IMR-90 (cell line): ENCODE results near the gene CELSR1. TPM values are rescaled to one million over a fixed set of nuclear protein-coding genes. Genes with fewer than 3 reads are reported as not detected.

Experiments used
- ATAC-seq: fragments of 200-7000 bp; cut with Tn5 transposase; 2 replicates; pipeline ENCODE4 v1.9.1; 2020; ENCODE audit warnings: low read depth, mild to moderate bottlenecking, moderate library complexity
- BruUV-seq: library from RNA; stranded (reverse); fragments of 400-500 nt; replicated peaks from 2 replicates; lab custom pipeline; 2021; lab: Mats Ljungman, UMichigan
- CTCF ChIA-PET: fragments of 300-600 bp; formaldehyde crosslinking; extraction: SDS; loops from one replicate; lab custom pipeline; 2021; ENCODE audit warnings: antibody characterized with exemption; lab: Yijun Ruan, JAX
- POLR2A ChIA-PET: fragments of 300-600 bp; sonication (Branson Sonifier 250); formaldehyde crosslinking; loops from one replicate; lab custom pipeline; 2022; ENCODE audit warnings: antibody characterized with exemption; ENCODE audit not compliant: unreplicated experiment; lab: Charles Lee
- DNase-seq: peaks from one replicate; pipeline ENCODE4 v3.0.0; 2013
- H2AFZ ChIP-seq: replicated peaks from 2 replicates; pipeline ENCODE3; 2013; ENCODE audit warnings: low read length, mild to moderate bottlenecking; ENCODE audit not compliant: poor library complexity
- H2AK5ac ChIP-seq: 2 replicates; pipeline ENCODE4 v1.6.1; 2013; ENCODE audit warnings: low read depth, low read length, inconsistent platforms
- H2AK9ac ChIP-seq: replicated peaks from 2 replicates; pipeline ENCODE3; 2013; ENCODE audit warnings: mild to moderate bottlenecking, low read depth, low read length, moderate library complexity; ENCODE audit not compliant: poor library complexity
- H2BK120ac ChIP-seq: 2 replicates; pipeline ENCODE4 v1.6.1; 2013; ENCODE audit warnings: low read depth, low read length, inconsistent platforms
- H2BK15ac ChIP-seq: 3 replicates; pipeline ENCODE4 v1.6.1; 2013; ENCODE audit warnings: low read depth, low read length, inconsistent platforms
- H2BK20ac ChIP-seq: 2 replicates; pipeline ENCODE4 v1.6.1; 2013; ENCODE audit warnings: low read depth, mild to moderate bottlenecking, inconsistent platforms, low read length, moderate library complexity
- H2BK5ac ChIP-seq: 2 replicates; pipeline ENCODE4 v1.6.1; 2013; ENCODE audit warnings: mild to moderate bottlenecking, low read depth, low read length, inconsistent platforms; ENCODE audit not compliant: poor library complexity, severe bottlenecking
- H3K14ac ChIP-seq: replicated peaks from 2 replicates; pipeline ENCODE4 v1.6.1; 2013; ENCODE audit warnings: low read depth, low read length, inconsistent platforms
- H3K18ac ChIP-seq: 2 replicates; pipeline ENCODE4 v1.6.1; 2013; ENCODE audit warnings: low read depth, low read length, control low read depth
- H3K23ac ChIP-seq: 2 replicates; pipeline ENCODE4 v1.6.1; 2013; ENCODE audit warnings: low read depth, low read length, inconsistent platforms
- H3K27ac ChIP-seq: 2 replicates; pipeline ENCODE4 v1.5.1; 2013; ENCODE audit warnings: mild to moderate bottlenecking, control low read depth, low read length; ENCODE audit not compliant: insufficient read depth
- H3K27me3 ChIP-seq: 2 replicates; pipeline ENCODE4 v1.6.1; 2013; ENCODE audit warnings: low read length; ENCODE audit not compliant: control insufficient read depth, insufficient read depth
- H3K36me3 ChIP-seq: 2 replicates; pipeline ENCODE4 v1.6.1; 2013; ENCODE audit warnings: low read length, mixed read lengths; ENCODE audit not compliant: control insufficient read depth, insufficient read depth
- H3K4ac ChIP-seq: 2 replicates; pipeline ENCODE4 v1.6.1; 2013; ENCODE audit warnings: low read depth, low read length, inconsistent platforms
- H3K4me1 ChIP-seq: 2 replicates; pipeline ENCODE4 v1.6.1; 2013; ENCODE audit warnings: low read length, mixed read lengths; ENCODE audit not compliant: control insufficient read depth, insufficient read depth
- H3K4me2 ChIP-seq: 2 replicates; pipeline ENCODE4 v1.6.1; 2013; ENCODE audit warnings: low read depth, mild to moderate bottlenecking, control low read depth, low read length, moderate library complexity
- H3K4me3 ChIP-seq: 2 replicates; pipeline ENCODE4 v1.5.1; 2013; ENCODE audit warnings: low read depth, mild to moderate bottlenecking, control low read depth, low read length, moderate library complexity; ENCODE audit not compliant: insufficient read depth
- H3K56ac ChIP-seq: 2 replicates; pipeline ENCODE4 v1.6.1; 2013; ENCODE audit warnings: low read length, inconsistent platforms; ENCODE audit not compliant: insufficient read depth; ENCODE audit errors: extremely low read depth
- H3K79me1 ChIP-seq, 2 experiments: 2 replicates each; pipeline ENCODE4 v1.6.1; 2013; ENCODE audit warnings: low read length in 2 of 2, inconsistent platforms in 1 of 2, low read depth in 1 of 2
- H3K9ac ChIP-seq: 2 replicates; pipeline ENCODE4 v1.6.1; 2013; ENCODE audit warnings: low read depth, low read length, control low read depth
- H3K9me1 ChIP-seq: 2 replicates; pipeline ENCODE4 v1.6.1; 2013; ENCODE audit warnings: low read length, inconsistent platforms; ENCODE audit not compliant: insufficient read depth
- H3K9me3 ChIP-seq: 2 replicates; pipeline ENCODE4 v1.6.1; 2013; ENCODE audit warnings: low read length; ENCODE audit not compliant: control insufficient read depth, insufficient read depth
- H4K20me1 ChIP-seq: 2 replicates; pipeline ENCODE4 v1.6.1; 2013; ENCODE audit warnings: low read length, inconsistent platforms; ENCODE audit not compliant: insufficient read depth
- H4K5ac ChIP-seq: 2 replicates; pipeline ENCODE4 v1.6.1; 2013; ENCODE audit warnings: mild to moderate bottlenecking, low read depth, low read length, control low read depth
- H4K8ac ChIP-seq, 2 experiments: 2 replicates each; pipeline ENCODE4 v1.6.1; 2013; ENCODE audit warnings: low read depth in 2 of 2, low read length in 2 of 2, control low read depth in 1 of 2, inconsistent platforms in 1 of 2
- H4K91ac ChIP-seq: 2 replicates; pipeline ENCODE4 v1.6.1; 2013; ENCODE audit warnings: low read depth, low read length, inconsistent platforms; ENCODE audit not compliant: insufficient read depth
- BHLHE40 ChIP-seq: fragments of 150-350 bp; IDR thresholded peaks from 2 replicates; pipeline ENCODE4 v1.6.1; 2016; ENCODE audit warnings: mild to moderate bottlenecking, low read depth, low read length
- CEBPB ChIP-seq: IDR thresholded peaks from 2 replicates; pipeline ENCODE4 v1.6.1; 2012; ENCODE audit warnings: low read depth, low read length, improper control_type of control experiment
- CHD1 ChIP-seq: IDR thresholded peaks from 2 replicates; pipeline ENCODE4 v1.6.1; 2012; ENCODE audit warnings: low read depth, low read length, improper control_type of control experiment
- MAFK ChIP-seq: IDR thresholded peaks from 2 replicates; pipeline ENCODE4 v1.6.1; 2012; ENCODE audit warnings: low read depth, low read length, improper control_type of control experiment
- MAZ ChIP-seq: IDR thresholded peaks from 2 replicates; pipeline ENCODE4 v1.6.1; 2012; ENCODE audit warnings: low read depth, mild to moderate bottlenecking, low read length, improper control_type of control experiment, moderate library complexity, borderline replicate concordance
- MXI1 ChIP-seq: IDR thresholded peaks from 2 replicates; pipeline ENCODE4 v1.6.1; 2012; ENCODE audit warnings: low read depth, mild to moderate bottlenecking, low read length, moderate library complexity, borderline replicate concordance
- NFE2L2 ChIP-seq: fragments of 150-350 bp; IDR thresholded peaks from 2 replicates; pipeline ENCODE4 v1.6.1; 2016; ENCODE audit warnings: low read depth, mild to moderate bottlenecking, low read length
- POLR2A ChIP-seq: IDR thresholded peaks from 2 replicates; pipeline ENCODE4 v1.6.1; 2012; ENCODE audit warnings: mild to moderate bottlenecking, low read depth, low read length
- RAD21 ChIP-seq: IDR thresholded peaks from 2 replicates; pipeline ENCODE4 v1.6.1; 2012; ENCODE audit warnings: low read length, improper control_type of control experiment
- RCOR1 ChIP-seq: IDR thresholded peaks from 2 replicates; pipeline ENCODE4 v1.6.1; 2012; ENCODE audit warnings: mild to moderate bottlenecking, low read length, improper control_type of control experiment; ENCODE audit not compliant: insufficient replicate concordance
- SMC3 ChIP-seq: fragments of 150-350 bp; IDR thresholded peaks from 2 replicates; pipeline ENCODE4 v1.6.1; 2016; ENCODE audit warnings: low read depth, mild to moderate bottlenecking, antibody characterized with exemption, low read length, moderate library complexity
- WGBS, 2 experiments: methylation state at CpG; one replicate each; pipeline versions ENCODE4 v1.1.5 to v1.1.7; 2013; ENCODE audit warnings: missing lambda C conversion rate in 2 of 2; ENCODE audit not compliant: insufficient read length in 1 of 2; ENCODE audit errors: extremely low coverage in 2 of 2; 5-methylcytosine and 5-hydroxymethylcytosine counted together
- dilution Hi-C: fragments of 300-500 bp; cut with HindIII; formaldehyde crosslinking; loops from one replicate; pipeline ENCODE4 v1.14.3; 2018; ENCODE audit warnings: low sequenced_read_pairs; ENCODE audit not compliant: unreplicated experiment
- in situ Hi-C: fragments of 300-500 bp; cut with MboI; formaldehyde crosslinking; loops from 3 replicates; pipeline ENCODE4 v1.14.3; 2019; ENCODE audit warnings: low sequenced_read_pairs, inconsistent platforms, mixed read lengths
- intact Hi-C: fragments of 100-400 bp; cut with micrococcal nuclease; formaldehyde crosslinking; loops from 2 replicates; pipeline ENCODE4 v1.10.0; 2022
- polyA plus RNA-seq, 3 experiments: library from polyadenylated mRNA; depleted of rRNA; stranded (reverse); fragments of >200 nt; gene quantifications; 2 replicates each; pipeline ENCODE4 v1.2.3, GENCODE V29; 2012; ENCODE audit warnings: low replicate concordance in 1 of 3
- total RNA-seq: library from RNA; depleted of rRNA; stranded (reverse); fragments of >200 nt; gene quantifications from 2 replicates; pipeline ENCODE4 v1.2.3, GENCODE V29; 2012
- TF ChIP-seq, protein P1 (sequence below): conservative IDR thresholded peaks from 2 replicates; pipeline ENCODE4 v1.5.1; 2012; ENCODE audit warnings: mild to moderate bottlenecking, low read depth, low read length, improper control_type of control experiment
- TF ChIP-seq, protein P2 (sequence below): fragments of 150-350 bp; IDR thresholded peaks from 2 replicates; pipeline ENCODE4 v1.6.1; 2017; ENCODE audit warnings: mild to moderate bottlenecking, antibody characterized with exemption, low read length, low read depth
- TF ChIP-seq, protein P3 (sequence below): fragments of 150-350 bp; IDR thresholded peaks from 2 replicates; pipeline ENCODE4 v1.6.1; 2016; ENCODE audit warnings: low read depth, mild to moderate bottlenecking, low read length, moderate library complexity, borderline replicate concordance

Gene CELSR1
- total and polyA plus RNA-seq, 2 of the 4 experiments (the other 2 are of a cell fraction): 0.36 to 0.82 TPM

DNA sequence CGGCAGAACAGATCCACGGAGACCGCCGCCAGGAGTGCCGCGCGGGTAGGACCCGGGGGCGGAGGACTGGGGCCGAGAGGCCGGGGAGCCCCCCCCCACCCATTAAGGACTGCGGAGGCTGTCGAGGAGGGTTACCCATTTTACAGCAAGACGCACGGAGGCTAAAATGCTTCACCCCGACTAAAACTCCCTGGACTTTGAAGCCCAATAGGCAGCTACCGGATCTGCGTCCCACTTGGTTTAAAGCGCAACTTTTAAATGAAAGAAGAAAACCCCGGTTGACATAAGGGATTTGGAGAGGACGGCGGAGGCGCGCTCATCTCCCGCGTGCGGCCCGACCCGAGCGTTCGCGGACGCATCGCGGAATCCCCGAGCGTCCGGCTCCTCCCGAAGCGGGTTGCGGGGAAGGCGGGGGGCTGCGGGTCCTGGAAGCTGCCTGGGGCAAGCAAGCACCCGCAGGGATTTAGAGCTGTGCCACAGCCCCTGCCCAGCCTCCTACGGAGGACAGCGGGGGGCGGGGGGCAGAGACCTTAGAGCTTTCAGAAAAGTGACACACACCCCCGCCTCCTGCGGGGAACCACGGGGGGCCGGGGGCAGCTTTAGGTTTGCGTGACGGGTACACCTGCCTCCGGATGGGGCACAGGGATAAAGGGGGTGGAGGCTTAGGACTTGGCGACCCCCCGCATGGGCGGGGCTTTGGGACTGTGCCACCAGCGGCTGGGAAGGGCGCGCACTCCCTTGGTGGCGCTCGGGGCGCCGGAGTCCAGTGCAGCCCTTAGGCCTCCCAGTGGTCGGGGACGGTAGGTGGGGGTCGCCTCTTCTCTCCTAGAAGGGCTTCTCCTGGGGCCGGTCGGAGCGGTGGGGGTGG, 760 bp upstream of the CELSR1 start:
- ATAC-seq (peak; percentile 4; the same call in 1 of the 2 replicates), DNase-seq (peak; percentile 27)
- Histone ChIP-seq H3K4ac (no peak overlapping the region), H2BK120ac (no peak overlapping the region), H4K8ac (no peak overlapping the region), H3K9ac (no peak overlapping the region), H3K27me3 (peaks cover 42% of the 10 kb centered on the region), H3K18ac (no peak overlapping the region), H2AFZ (peak overlapping the region; percentile 44), H3K4me1 (peaks cover 3% of the 10 kb centered on the region; the same call in 1 of the 2 replicates), H2AK5ac (no peak overlapping the region), H3K9me1 (no peaks in the 10 kb centered on the region), H3K36me3 (no peaks in the 10 kb centered on the region), H3K56ac (no peak overlapping the region), H4K91ac (no peak overlapping the region), H4K5ac (no peak overlapping the region), H3K27ac (no peak overlapping the region), H2AK9ac (no peak overlapping the region), H3K23ac (no peak overlapping the region), H3K79me1 (no peaks in the 10 kb centered on the region), H2BK5ac (no peak overlapping the region), H2BK15ac (no peak overlapping the region), H3K4me2 (peak overlapping the region; percentile 60), H3K9me3 (peaks cover 17% of the 10 kb centered on the region), H4K20me1 (no peaks in the 10 kb centered on the region), H3K4me3 (peak overlapping the region; percentile 9), H2BK20ac (no peak overlapping the region), H3K14ac (no peak overlapping the region)
- WGBS, 2 experiments: 0% methylated on average over 19 of the region's 70 CpGs; no CpG with 5 or more reads in 1 of the 2 experiments
- CTCF ChIA-PET: interaction anchor here (1.7 to 2.0 kb wide), 2 partner anchors 9 to 170 kb away, joined by 4 to 6 read pairs; no protein-coding TSS in a partner anchor
- no TSS peak for BruUV-seq
- in situ Hi-C loops (loop anchor here (25.0 kb wide), 1 partner anchor 401 kb away; no protein-coding TSS in a partner anchor), intact Hi-C loops (no loop called here), dilution Hi-C loops (no loop called here)
- POLR2A ChIA-PET: interaction anchor here (0.7 kb wide), 1 partner anchor 80 kb away, joined by 3 read pairs; no protein-coding TSS in a partner anchor
- TF ChIP-seq, protein P1, sequence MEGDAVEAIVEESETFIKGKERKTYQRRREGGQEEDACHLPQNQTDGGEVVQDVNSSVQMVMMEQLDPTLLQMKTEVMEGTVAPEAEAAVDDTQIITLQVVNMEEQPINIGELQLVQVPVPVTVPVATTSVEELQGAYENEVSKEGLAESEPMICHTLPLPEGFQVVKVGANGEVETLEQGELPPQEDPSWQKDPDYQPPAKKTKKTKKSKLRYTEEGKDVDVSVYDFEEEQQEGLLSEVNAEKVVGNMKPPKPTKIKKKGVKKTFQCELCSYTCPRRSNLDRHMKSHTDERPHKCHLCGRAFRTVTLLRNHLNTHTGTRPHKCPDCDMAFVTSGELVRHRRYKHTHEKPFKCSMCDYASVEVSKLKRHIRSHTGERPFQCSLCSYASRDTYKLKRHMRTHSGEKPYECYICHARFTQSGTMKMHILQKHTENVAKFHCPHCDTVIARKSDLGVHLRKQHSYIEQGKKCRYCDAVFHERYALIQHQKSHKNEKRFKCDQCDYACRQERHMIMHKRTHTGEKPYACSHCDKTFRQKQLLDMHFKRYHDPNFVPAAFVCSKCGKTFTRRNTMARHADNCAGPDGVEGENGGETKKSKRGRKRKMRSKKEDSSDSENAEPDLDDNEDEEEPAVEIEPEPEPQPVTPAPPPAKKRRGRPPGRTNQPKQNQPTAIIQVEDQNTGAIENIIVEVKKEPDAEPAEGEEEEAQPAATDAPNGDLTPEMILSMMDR: no peak
- TF ChIP-seq NFE2L2 (no peak), POLR2A (no peak), MAFK (no peak), CEBPB (no peak), MAZ (no peak), CHD1 (no peak), RCOR1 (no peak), RAD21 (no peak), BHLHE40 (no peak), MXI1 (no peak), SMC3 (no peak)
- TF ChIP-seq, protein P2, sequence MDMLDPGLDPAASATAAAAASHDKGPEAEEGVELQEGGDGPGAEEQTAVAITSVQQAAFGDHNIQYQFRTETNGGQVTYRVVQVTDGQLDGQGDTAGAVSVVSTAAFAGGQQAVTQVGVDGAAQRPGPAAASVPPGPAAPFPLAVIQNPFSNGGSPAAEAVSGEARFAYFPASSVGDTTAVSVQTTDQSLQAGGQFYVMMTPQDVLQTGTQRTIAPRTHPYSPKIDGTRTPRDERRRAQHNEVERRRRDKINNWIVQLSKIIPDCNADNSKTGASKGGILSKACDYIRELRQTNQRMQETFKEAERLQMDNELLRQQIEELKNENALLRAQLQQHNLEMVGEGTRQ: no peak
- TF ChIP-seq, protein P3, sequence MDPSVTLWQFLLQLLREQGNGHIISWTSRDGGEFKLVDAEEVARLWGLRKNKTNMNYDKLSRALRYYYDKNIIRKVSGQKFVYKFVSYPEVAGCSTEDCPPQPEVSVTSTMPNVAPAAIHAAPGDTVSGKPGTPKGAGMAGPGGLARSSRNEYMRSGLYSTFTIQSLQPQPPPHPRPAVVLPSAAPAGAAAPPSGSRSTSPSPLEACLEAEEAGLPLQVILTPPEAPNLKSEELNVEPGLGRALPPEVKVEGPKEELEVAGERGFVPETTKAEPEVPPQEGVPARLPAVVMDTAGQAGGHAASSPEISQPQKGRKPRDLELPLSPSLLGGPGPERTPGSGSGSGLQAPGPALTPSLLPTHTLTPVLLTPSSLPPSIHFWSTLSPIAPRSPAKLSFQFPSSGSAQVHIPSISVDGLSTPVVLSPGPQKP: no peak
